Keratinocyte (primary cell): ENCODE results near the gene ORAI3. TPM values are rescaled to one million over a fixed set of nuclear protein-coding genes. Genes with fewer than 3 reads are reported as not detected.

Experiments
- DNase-seq: peaks from one replicate; pipeline ENCODE4 v3.0.0-alpha.2; 2011; ENCODE audit warnings: low read depth, missing footprints, low spot score
- FAIRE-seq: peaks from 2 replicates; lab custom pipeline; 2011; peaks lifted over from hg19 to GRCh38; lab: Jason Lieb, UNC
- H2AFZ ChIP-seq: 2 replicates; pipeline ENCODE4 v1.6.0; 2012; ENCODE audit warnings: low read length, control low read depth, inconsistent platforms; ENCODE audit not compliant: control insufficient read depth
- H3K27ac ChIP-seq: 2 replicates; pipeline ENCODE4 v1.5.1; 2011; ENCODE audit warnings: low read length; ENCODE audit not compliant: control insufficient read depth, insufficient read depth
- H3K27me3 ChIP-seq: 3 replicates; pipeline ENCODE4 v1.6.0; 2011; ENCODE audit warnings: low read length; ENCODE audit not compliant: control insufficient read depth, insufficient read depth; ENCODE audit errors: extremely low read depth
- H3K36me3 ChIP-seq, 2 experiments: 2 replicates in 1 of 2; 3 replicates in 1 of 2; pipeline ENCODE4 v1.5.1; 2011; ENCODE audit warnings: low read length in 2 of 2, mild to moderate bottlenecking in 1 of 2; ENCODE audit not compliant: control insufficient read depth in 2 of 2, insufficient read depth in 2 of 2; ENCODE audit errors: extremely low read depth in 1 of 2
- H3K4me1 ChIP-seq: 3 replicates; pipeline ENCODE4 v1.5.1; 2011; ENCODE audit warnings: low read length; ENCODE audit not compliant: control insufficient read depth, insufficient read depth; ENCODE audit errors: extremely low read depth
- H3K4me2 ChIP-seq: 3 replicates; pipeline ENCODE4 v1.6.0; 2011; ENCODE audit warnings: low read depth, low read length; ENCODE audit not compliant: control insufficient read depth, insufficient read depth; ENCODE audit errors: extremely low read depth
- H3K4me3 ChIP-seq, 3 experiments: fragments of 200-600 bp in 1 of 3; sonication (generic) in 1 of 3; 2 replicates in 2 of 3; 3 replicates in 1 of 3; pipeline ENCODE4 v1.5.1; 2011 to 2016; ENCODE audit warnings: low read length in 3 of 3, mild to moderate bottlenecking in 3 of 3, control low read depth in 2 of 3, inconsistent platforms in 1 of 3, low read depth in 1 of 3, mixed read lengths in 1 of 3, mixed run types in 1 of 3, moderate library complexity in 1 of 3; ENCODE audit not compliant: control insufficient read depth in 2 of 3, insufficient read depth in 2 of 3; ENCODE audit errors: extremely low read depth in 1 of 3
- H3K79me2 ChIP-seq: 2 replicates; pipeline ENCODE4 v1.6.0; 2012; ENCODE audit warnings: low read length; ENCODE audit not compliant: control insufficient read depth, insufficient read depth
- H3K9ac ChIP-seq: 3 replicates; pipeline ENCODE4 v1.6.0; 2011; ENCODE audit warnings: low read length; ENCODE audit not compliant: control insufficient read depth, insufficient read depth; ENCODE audit errors: extremely low read depth
- H3K9me1 ChIP-seq: 3 replicates; pipeline ENCODE4 v1.6.0; 2011; ENCODE audit warnings: low read length; ENCODE audit not compliant: control insufficient read depth, insufficient read depth; ENCODE audit errors: extremely low read depth
- H3K9me3 ChIP-seq: 2 replicates; pipeline ENCODE4 v1.5.1; 2012; ENCODE audit warnings: low read depth, low read length; ENCODE audit not compliant: control insufficient read depth
- H4K20me1 ChIP-seq: 3 replicates; pipeline ENCODE4 v1.6.0; 2011; ENCODE audit warnings: low read length; ENCODE audit not compliant: control insufficient read depth, insufficient read depth; ENCODE audit errors: extremely low read depth
- CTCF ChIP-seq, 3 experiments: IDR thresholded peaks in 1 of 3; conservative IDR thresholded peaks in 1 of 3; optimal IDR thresholded peaks in 1 of 3; 2 replicates in 2 of 3; 3 replicates in 1 of 3; pipeline versions ENCODE3 to v1.5.1; 2011; ENCODE audit warnings: low read length in 3 of 3, mild to moderate bottlenecking in 3 of 3, moderate library complexity in 2 of 3, control low read depth in 1 of 3, inconsistent platforms in 1 of 3; ENCODE audit not compliant: insufficient read depth in 2 of 3; ENCODE audit errors: extremely low read depth in 1 of 3
- EZH2 ChIP-seq: IDR thresholded peaks from one replicate; pipeline ENCODE4 v1.6.1; 2012; ENCODE audit warnings: inconsistent platforms, mild to moderate bottlenecking, low read length, moderate library complexity
- dilution Hi-C: fragments of 300-500 bp; cut with MboI; formaldehyde crosslinking; loops from one replicate; pipeline ENCODE4 v1.7.0; 2020; ENCODE audit warnings: low sequenced_read_pairs; ENCODE audit not compliant: extremely low pct_ligation_motif_present
- polyA plus RNA-seq, 5 experiments: library from polyadenylated mRNA; depleted of rRNA in 3 of 5; stranded (reverse) in 3 of 5; stranded (forward) in 1 of 5; unstranded in 1 of 5; fragments of >200 nt; gene quantifications; 1 replicate in 1 of 5; 2 replicates in 3 of 5; 3 replicates in 1 of 5; pipeline versions ENCODE4 v1.2.1 to v1.2.3, GENCODE V29; 2011 to 2012; ENCODE audit warnings: missing spikeins in 2 of 5, low read depth in 1 of 5, low replicate concordance in 1 of 5

Gene ORAI3
- polyA plus RNA-seq, 1 donor (not counting 4 experiments of a cell fraction or from before 2014, with no cell fraction given), result 8.1 TPM

- Histone ChIP-seq H3K36me3 (peaks cover 20 to 24% of the 10 kb centered on the region in 2 experiments), H3K4me2 (no peak overlapping the region), H3K9me3 (no peaks in the 10 kb centered on the region), H3K27ac (no peak overlapping the region), H3K4me1 (peaks cover 27% of the 10 kb centered on the region), H3K9me1 (no peaks in the 10 kb centered on the region), H3K27me3 (no peaks in the 10 kb centered on the region), H3K4me3 (no peak overlapping the region), H4K20me1 (no peaks in the 10 kb centered on the region), H2AFZ (no peak overlapping the region), H3K9ac (no peak overlapping the region), H3K79me2 (peaks cover 5% of the 10 kb centered on the region)
- FAIRE-seq (no peak), DNase-seq (no peak)
- TF ChIP-seq CTCF (optimal IDR thresholded peaks at IDR 0.05 in 1 of 3, IDR thresholded peaks at IDR 0.05 in 1 of 3, conservative IDR thresholded peaks at IDR 0.05 in 1 of 3; ENCODE audit: extremely low read depth in 1 of 3, insufficient read depth in 2 of 3, low read length in 3 of 3) (no peak), EZH2 (no peak)
- dilution Hi-C loops, result no loop called here
These were observed 4.5 kb upstream of the ORAI3 start for GRCh38 chr16:30944352-30944751.

GRCh38 chr16:30946671-30947540, 2.0 kb upstream of the ORAI3 start:
- Histone ChIP-seq H3K4me2 (no peak overlapping the region), H3K4me3 (no peak overlapping the region), H3K9me3 (no peaks in the 10 kb centered on the region), H3K36me3 (peaks cover 20 to 21% of the 10 kb centered on the region in 2 experiments), H2AFZ (no peak overlapping the region), H3K9ac (no peak overlapping the region), H3K9me1 (no peaks in the 10 kb centered on the region), H4K20me1 (no peaks in the 10 kb centered on the region), H3K27ac (no peak overlapping the region), H3K79me2 (no peaks in the 10 kb centered on the region), H3K4me1 (peaks cover 22% of the 10 kb centered on the region), H3K27me3 (no peaks in the 10 kb centered on the region)
- DNase-seq, result no peak
- no peak for FAIRE-seq
- TF ChIP-seq EZH2, result no peak
- no peak for TF ChIP-seq CTCF (optimal IDR thresholded peaks at IDR 0.05 in 1 of 3, IDR thresholded peaks at IDR 0.05 in 1 of 3, conservative IDR thresholded peaks at IDR 0.05 in 1 of 3; ENCODE audit: extremely low read depth in 1 of 3, insufficient read depth in 2 of 3, low read length in 3 of 3)
- dilution Hi-C loops, result no loop called here
